Hepatocyte (in vitro differentiated cells): Measurements from ENCODE around the gene RNF152. TPM values are rescaled to one million over a fixed set of nuclear protein-coding genes. Genes with fewer than 3 reads are reported as not detected.

Experiments used
- DNase-seq: peaks from one replicate; pipeline ENCODE4 v3.0.0-alpha.2; 2016; ENCODE audit warnings: low spot score
- H2AFZ ChIP-seq: fragments of 200-600 bp; sonication (generic); 2 replicates; pipeline ENCODE4 v1.6.0; 2016; ENCODE audit warnings: antibody characterized with exemption, mild to moderate bottlenecking
- H3K27ac ChIP-seq: fragments of 200-600 bp; sonication (generic); 2 replicates; pipeline ENCODE4 v1.5.1; 2016; ENCODE audit warnings: mild to moderate bottlenecking
- H3K27me3 ChIP-seq: fragments of 200-600 bp; sonication (generic); 2 replicates; pipeline ENCODE4 v1.6.1; 2016
- H3K36me3 ChIP-seq: fragments of 200-600 bp; sonication (generic); replicated peaks from 2 replicates; pipeline ENCODE4 v1.5.1; 2016; ENCODE audit warnings: low read depth; ENCODE audit not compliant: insufficient read depth
- H3K4me1 ChIP-seq: fragments of 200-600 bp; sonication (generic); 2 replicates; pipeline ENCODE4 v1.5.1; 2016; ENCODE audit warnings: mild to moderate bottlenecking, moderate library complexity; ENCODE audit not compliant: insufficient read depth
- H3K4me2 ChIP-seq: fragments of 200-600 bp; sonication (generic); 2 replicates; pipeline ENCODE4 v1.6.0; 2016
- H3K4me3 ChIP-seq: fragments of 200-600 bp; sonication (generic); 2 replicates; pipeline ENCODE4 v1.5.1; 2016; ENCODE audit warnings: mild to moderate bottlenecking
- H3K79me2 ChIP-seq: fragments of 200-600 bp; sonication (generic); 2 replicates; pipeline ENCODE4 v1.6.0; 2017; ENCODE audit warnings: mild to moderate bottlenecking
- H3K9me2 ChIP-seq: fragments of 200-600 bp; sonication (generic); replicated peaks from 2 replicates; pipeline ENCODE4 v1.6.0; 2017; ENCODE audit warnings: mild to moderate bottlenecking; ENCODE audit not compliant: insufficient read depth
- H3K9me3 ChIP-seq: fragments of 200-600 bp; sonication (generic); 2 replicates; pipeline ENCODE4 v1.5.1; 2016; ENCODE audit warnings: low read depth, mild to moderate bottlenecking
- H4K20me1 ChIP-seq: fragments of 200-600 bp; sonication (generic); 2 replicates; pipeline ENCODE4 v1.6.0; 2016; ENCODE audit warnings: mild to moderate bottlenecking; ENCODE audit not compliant: insufficient read depth, poor library complexity, severe bottlenecking
- EZH2 ChIP-seq: fragments of 200-600 bp; sonication (generic); IDR thresholded peaks from 2 replicates; pipeline ENCODE4 v1.6.1; 2016; ENCODE audit warnings: antibody characterized with exemption, mild to moderate bottlenecking, borderline replicate concordance
- EZH2phosphoT487 ChIP-seq: fragments of 200-600 bp; sonication (generic); IDR thresholded peaks from one replicate; pipeline ENCODE4 v1.6.1; 2018; ENCODE audit warnings: antibody characterized with exemption, mild to moderate bottlenecking, low read depth, moderate library complexity; ENCODE audit not compliant: unreplicated experiment, severe bottlenecking
- WGBS: methylation state at CpG from one replicate; pipeline ENCODE4 v1.1.6; 2016; ENCODE audit warnings: low lambda C conversion rate; ENCODE audit errors: missing lambda C conversion rate; 5-methylcytosine and 5-hydroxymethylcytosine counted together
- polyA plus RNA-seq: library from polyadenylated mRNA; unstranded; fragments of >200 nt; fragmentation: Nextera tagmentation; extraction: Ambion mirVana; gene quantifications from 2 replicates; pipeline ENCODE4 v1.2.1, GENCODE V29; 2016
- total RNA-seq: library from RNA; depleted of rRNA; stranded (reverse); fragments of >200 nt; gene quantifications from 2 replicates; pipeline ENCODE4 v1.2.3, GENCODE V29; 2014
- TF ChIP-seq, protein P1 (sequence below): fragments of 200-600 bp; sonication (generic); IDR thresholded peaks from 2 replicates; pipeline ENCODE4 v1.5.1; 2016; ENCODE audit warnings: antibody characterized with exemption, mild to moderate bottlenecking; ENCODE audit not compliant: poor library complexity

RNF152 gene
- total and polyA plus RNA-seq, 2 experiments from 2014 or later = 4.2 to 18.3 TPM

DNA sequence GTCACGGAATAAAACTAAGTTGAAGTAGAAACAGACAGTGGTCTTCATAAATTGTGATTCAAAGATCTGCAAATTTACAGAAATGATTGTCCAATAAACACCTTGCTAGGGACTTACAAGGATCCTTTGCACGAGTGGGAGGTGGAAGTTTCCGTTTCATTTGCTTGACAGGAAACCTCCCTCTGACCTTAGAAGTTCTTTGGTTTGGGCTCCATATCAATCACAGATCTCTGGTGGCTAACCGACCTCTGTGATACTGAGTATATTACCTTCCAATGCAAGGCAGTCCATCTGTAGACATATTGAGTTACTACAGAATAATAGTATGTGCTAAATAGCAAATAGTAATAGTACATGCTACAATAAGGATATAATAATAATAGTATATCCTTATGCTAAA, 33.7 kb upstream of the RNF152 start:
- no peak for TF ChIP-seq EZH2
- TF ChIP-seq, protein P1, sequence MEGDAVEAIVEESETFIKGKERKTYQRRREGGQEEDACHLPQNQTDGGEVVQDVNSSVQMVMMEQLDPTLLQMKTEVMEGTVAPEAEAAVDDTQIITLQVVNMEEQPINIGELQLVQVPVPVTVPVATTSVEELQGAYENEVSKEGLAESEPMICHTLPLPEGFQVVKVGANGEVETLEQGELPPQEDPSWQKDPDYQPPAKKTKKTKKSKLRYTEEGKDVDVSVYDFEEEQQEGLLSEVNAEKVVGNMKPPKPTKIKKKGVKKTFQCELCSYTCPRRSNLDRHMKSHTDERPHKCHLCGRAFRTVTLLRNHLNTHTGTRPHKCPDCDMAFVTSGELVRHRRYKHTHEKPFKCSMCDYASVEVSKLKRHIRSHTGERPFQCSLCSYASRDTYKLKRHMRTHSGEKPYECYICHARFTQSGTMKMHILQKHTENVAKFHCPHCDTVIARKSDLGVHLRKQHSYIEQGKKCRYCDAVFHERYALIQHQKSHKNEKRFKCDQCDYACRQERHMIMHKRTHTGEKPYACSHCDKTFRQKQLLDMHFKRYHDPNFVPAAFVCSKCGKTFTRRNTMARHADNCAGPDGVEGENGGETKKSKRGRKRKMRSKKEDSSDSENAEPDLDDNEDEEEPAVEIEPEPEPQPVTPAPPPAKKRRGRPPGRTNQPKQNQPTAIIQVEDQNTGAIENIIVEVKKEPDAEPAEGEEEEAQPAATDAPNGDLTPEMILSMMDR = no peak
- no peak for TF ChIP-seq EZH2phosphoT487
- H3K9me3 ChIP-seq = no peaks in the 10 kb centered on the region
- no peak overlapping the region for H3K4me2 ChIP-seq
- H3K4me3 ChIP-seq = no peak overlapping the region
- no peaks in the 10 kb centered on the region for H3K4me1 ChIP-seq
- no peak overlapping the region for H3K27ac ChIP-seq
- H3K9me2 ChIP-seq = no peaks in the 10 kb centered on the region
- no peak for DNase-seq
- H3K27me3 ChIP-seq = no peaks in the 10 kb centered on the region
- H3K79me2 ChIP-seq = no peaks in the 10 kb centered on the region
- H2AFZ ChIP-seq = no peak overlapping the region
- H4K20me1 ChIP-seq = no peaks in the 10 kb centered on the region
- 78% methylated on average over 4 of the region's 4 CpGs for WGBS
- H3K36me3 ChIP-seq = no peaks in the 10 kb centered on the region

DNA sequence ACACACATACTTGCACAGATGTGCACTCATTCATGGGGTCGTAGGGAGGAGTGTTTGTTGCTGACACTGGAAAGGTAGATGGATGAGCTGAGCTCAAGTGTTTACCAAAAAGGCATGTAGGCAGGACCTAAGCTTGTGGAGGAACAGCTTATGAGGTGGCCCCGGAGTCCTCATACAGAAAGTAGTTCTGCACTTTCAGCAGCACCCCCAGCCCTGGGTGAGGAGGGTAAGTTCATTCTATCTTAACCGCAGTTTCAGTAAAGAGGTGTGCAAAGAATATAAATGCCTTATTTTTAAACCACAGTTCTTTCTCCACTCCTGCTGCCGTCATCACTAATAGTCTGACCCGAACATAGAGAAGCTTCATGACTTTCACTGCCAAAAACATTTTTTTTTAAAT, 31.7 kb upstream of the RNF152 start:
- H4K20me1 ChIP-seq = no peaks in the 10 kb centered on the region
- H3K4me2 ChIP-seq = no peak overlapping the region
- no peaks in the 10 kb centered on the region for H3K79me2 ChIP-seq
- no peaks in the 10 kb centered on the region for H3K27me3 ChIP-seq
- no peaks in the 10 kb centered on the region for H3K9me3 ChIP-seq
- no peak for DNase-seq
- no peaks in the 10 kb centered on the region for H3K9me2 ChIP-seq
- H2AFZ ChIP-seq = no peak overlapping the region
- H3K4me1 ChIP-seq = no peaks in the 10 kb centered on the region
- no peak overlapping the region for H3K4me3 ChIP-seq
- TF ChIP-seq, protein P1 = no peak
- no peak for TF ChIP-seq EZH2phosphoT487
- TF ChIP-seq EZH2 = no peak
- H3K36me3 ChIP-seq = no peaks in the 10 kb centered on the region
- H3K27ac ChIP-seq = no peak overlapping the region
- 76% methylated on average over 5 of the region's 5 CpGs for WGBS

DNA sequence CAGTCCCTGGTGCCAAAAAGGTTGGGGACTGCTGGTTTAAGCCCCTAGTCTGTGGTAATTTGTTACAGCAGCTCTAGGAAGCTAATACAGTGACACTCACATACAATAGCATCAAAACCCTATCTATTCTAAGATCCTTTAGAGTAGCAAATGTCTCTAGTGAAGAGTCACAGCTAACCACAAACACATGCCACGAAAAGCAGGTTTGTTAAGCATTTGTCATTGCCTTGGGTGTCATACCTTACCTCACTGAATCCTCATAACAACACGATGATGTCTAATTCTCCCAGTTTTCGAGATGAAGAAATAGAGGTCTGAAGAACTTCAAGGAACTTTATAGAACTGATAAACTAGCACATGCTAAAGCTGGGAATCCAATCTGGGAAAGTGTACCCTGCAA, 29.6 kb upstream of the RNF152 start:
- Histone ChIP-seq H3K4me3 (no peak overlapping the region), H3K4me1 (no peaks in the 10 kb centered on the region), H2AFZ (no peak overlapping the region), H3K9me2 (no peaks in the 10 kb centered on the region), H3K27ac (no peak overlapping the region), H3K27me3 (no peaks in the 10 kb centered on the region), H3K9me3 (no peaks in the 10 kb centered on the region), H4K20me1 (no peaks in the 10 kb centered on the region), H3K79me2 (no peaks in the 10 kb centered on the region), H3K4me2 (no peak overlapping the region), H3K36me3 (no peaks in the 10 kb centered on the region)
- WGBS = 92% methylated on average over 3 of the region's 3 CpGs
- no peak for DNase-seq
- TF ChIP-seq EZH2 = no peak

DNA sequence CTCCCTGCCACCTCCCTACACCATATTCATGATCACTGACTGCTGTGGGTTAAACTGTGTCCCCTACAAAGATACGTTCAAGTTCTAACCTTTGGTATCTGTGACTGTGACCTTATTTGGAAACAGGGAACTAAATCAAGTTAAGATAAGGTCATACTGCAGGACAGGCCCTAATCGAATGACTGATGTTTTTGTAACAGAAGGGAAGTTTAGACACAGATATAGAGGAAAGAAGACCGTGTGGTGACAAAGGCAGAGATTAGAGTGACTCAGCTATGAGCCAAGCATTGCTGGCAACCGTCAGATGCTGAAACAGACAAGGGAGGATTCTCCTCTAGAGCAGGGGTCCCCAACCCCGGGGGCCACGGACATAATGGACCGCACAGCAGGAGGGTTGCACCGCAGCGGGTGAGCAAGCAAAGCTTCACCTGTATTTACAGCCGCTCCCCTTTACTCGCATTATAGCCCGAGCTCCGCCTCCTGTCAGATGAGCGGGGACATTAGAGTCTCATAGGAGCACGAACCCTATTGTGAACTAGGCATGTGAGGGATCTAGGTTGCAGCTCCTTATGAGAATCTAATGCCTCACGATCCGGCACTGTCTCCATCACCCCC, 28.9 kb upstream of the RNF152 start:
- no peaks in the 10 kb centered on the region for H3K36me3 ChIP-seq
- H3K27ac ChIP-seq = no peak overlapping the region
- H3K4me2 ChIP-seq = no peak overlapping the region
- H3K9me2 ChIP-seq = no peaks in the 10 kb centered on the region
- H2AFZ ChIP-seq = no peak overlapping the region
- H3K9me3 ChIP-seq = no peaks in the 10 kb centered on the region
- H3K4me3 ChIP-seq = no peak overlapping the region
- no peak for DNase-seq
- H4K20me1 ChIP-seq = no peaks in the 10 kb centered on the region
- WGBS = 74% methylated on average over 17 of the region's 17 CpGs
- TF ChIP-seq EZH2 (no peak), EZH2phosphoT487 (no peak)
- TF ChIP-seq, protein P1 = no peak
- H3K27me3 ChIP-seq = no peaks in the 10 kb centered on the region
- H3K4me1 ChIP-seq = no peaks in the 10 kb centered on the region
- no peaks in the 10 kb centered on the region for H3K79me2 ChIP-seq
